Prostate gland (tissue), 2 donors: ENCODE results near the gene SERPINH1.

Source experiments
- CTCF ChIP-seq, 4 experiments: fragments of 200-600 bp in 2 of 4; fragments of 450-650 bp in 2 of 4; sonication (generic) in 2 of 4; IDR thresholded peaks; 1 replicate in 3 of 4; 2 replicates in 1 of 4; pipeline ENCODE4 v1.5.1; 2016 to 2019; ENCODE audit warnings: antibody characterized with exemption in 4 of 4, mild to moderate bottlenecking in 2 of 4, moderate library complexity in 2 of 4
- POLR2AphosphoS5 ChIP-seq: sonication (generic); formaldehyde crosslinking; IDR thresholded peaks from one replicate; pipeline ENCODE4 v1.6.1; 2017; ENCODE audit warnings: antibody characterized with exemption

DNA sequence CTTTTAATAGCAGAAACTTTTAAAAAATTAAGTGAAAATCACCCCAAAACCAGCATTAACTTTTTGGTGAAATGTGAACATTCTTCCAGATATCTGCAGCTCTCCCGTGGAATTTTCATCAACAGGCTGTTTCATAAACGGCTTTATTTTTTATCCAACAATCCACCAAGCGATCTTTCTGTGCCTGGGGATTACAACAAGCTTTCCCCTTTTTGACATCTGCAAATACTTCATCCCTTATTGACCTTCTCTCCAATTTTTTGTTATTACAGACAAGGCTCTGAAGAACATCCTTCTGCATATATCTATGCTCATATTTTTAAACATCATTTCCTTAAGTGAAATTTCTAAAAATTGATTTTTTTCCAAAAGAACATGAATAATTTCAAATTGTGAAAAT lies 5.8 kb upstream of the SERPINH1 start:
- TF ChIP-seq CTCF (IDR thresholded peaks at IDR 0.05): no peak
- no peak for TF ChIP-seq POLR2AphosphoS5
